NT2/D1 (cell line): ENCODE results near the gene GIGYF1.
"Not testable (repeated sequence)": the region's sequence is repeated elsewhere in the genome, so short reads cannot be mapped to it uniquely, and the experiment has no call there.

Experiments used
- DNase-seq: peaks from one replicate; pipeline ENCODE4 v3.0.0-alpha.2; 2011; ENCODE audit warnings: low read depth, low spot score
- H3K27me3 ChIP-seq: 2 replicates; pipeline ENCODE4 v1.6.0; 2011; ENCODE audit warnings: mild to moderate bottlenecking; ENCODE audit not compliant: insufficient read length, insufficient read depth
- H3K36me3 ChIP-seq: 2 replicates; pipeline ENCODE4 v1.6.1; 2011; ENCODE audit warnings: mild to moderate bottlenecking, low read length, mixed read lengths; ENCODE audit not compliant: insufficient read depth, insufficient read length
- H3K4me1 ChIP-seq: 2 replicates; pipeline ENCODE4 v1.5.1; 2011; ENCODE audit not compliant: insufficient read depth, insufficient read length
- H3K4me3 ChIP-seq: 2 replicates; pipeline ENCODE4 v1.5.1; 2011; ENCODE audit warnings: low read depth; ENCODE audit not compliant: insufficient read length
- H3K9ac ChIP-seq: 2 replicates; pipeline ENCODE4 v1.6.0; 2011; ENCODE audit warnings: low read depth; ENCODE audit not compliant: insufficient read length
- H3K9me3 ChIP-seq: 2 replicates; pipeline ENCODE4 v1.5.1; 2011; ENCODE audit warnings: mild to moderate bottlenecking, low read length; ENCODE audit not compliant: insufficient read depth
- SUZ12 ChIP-seq: IDR thresholded peaks from 2 replicates; pipeline ENCODE4 v1.6.1; 2011; ENCODE audit not compliant: insufficient read length, insufficient read depth; ENCODE audit errors: extremely low read depth
- YY1 ChIP-seq: IDR thresholded peaks from 2 replicates; pipeline ENCODE4 v1.6.1; 2011; ENCODE audit not compliant: insufficient read length, insufficient read depth
- ZNF274 ChIP-seq: IDR thresholded peaks from 2 replicates; pipeline ENCODE4 v1.6.1; 2011; ENCODE audit warnings: mild to moderate bottlenecking, low read depth, low read length

GIGYF1 gene

GRCh38 chr7:100665168-100665726 lies 28.8 kb downstream of the GIGYF1 start:
- H3K9me3 ChIP-seq = no peaks in the 10 kb centered on the region
- no peak overlapping the region for H3K4me3 ChIP-seq
- no peaks in the 10 kb centered on the region for H3K4me1 ChIP-seq
- TF ChIP-seq YY1 = no peak
- no peak for TF ChIP-seq SUZ12
- TF ChIP-seq ZNF274 = no peak
- H3K36me3 ChIP-seq = no peaks in the 10 kb centered on the region
- no peak overlapping the region for H3K9ac ChIP-seq
- H3K27me3 ChIP-seq = no peaks in the 10 kb centered on the region
- DNase-seq = no peak

DNA sequence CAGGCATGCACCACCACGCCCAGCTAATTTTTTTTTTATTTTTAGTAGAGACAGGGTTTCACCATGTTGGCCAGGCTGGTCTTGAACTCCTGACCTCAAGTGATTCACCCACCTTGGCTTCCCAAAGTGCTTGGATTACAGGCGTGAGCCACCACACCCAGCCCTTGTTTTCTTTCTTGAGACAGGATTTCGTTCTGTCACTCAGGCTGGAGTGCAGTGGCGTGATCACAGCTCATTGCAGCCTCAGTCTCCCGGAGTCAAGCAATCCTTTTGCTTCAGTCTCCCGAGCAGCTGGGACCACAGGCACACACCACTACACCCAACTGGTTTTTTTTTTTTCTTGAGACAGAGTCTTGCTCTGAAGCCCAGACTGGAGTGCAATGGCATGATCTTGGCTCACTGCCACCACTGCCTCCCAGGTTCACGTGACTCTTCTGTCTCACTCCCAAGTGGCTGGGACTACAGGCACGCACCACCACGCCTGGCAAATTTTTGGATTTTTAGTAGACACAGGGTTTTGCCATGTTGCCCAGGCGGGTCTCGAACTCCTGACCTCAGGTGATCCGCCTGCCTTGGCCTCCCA lies 31.8 kb downstream of the GIGYF1 start:
- not testable (repeated sequence) for DNase-seq, H3K9me3 ChIP-seq, H3K4me1 ChIP-seq, H3K27me3 ChIP-seq, H3K36me3 ChIP-seq, H3K4me3 ChIP-seq, H3K9ac ChIP-seq

GRCh38 chr7:100655908-100656674 lies 38.0 kb downstream of the GIGYF1 start, which contains the start of gene ACTL6B:
TSS of gene ACTL6B (minus strand) at chr7:100656448. CDS start at chr7:100656354, 94 bp downstream.
- Histone ChIP-seq H3K4me1 (no peaks in the 10 kb centered on the region), H3K9ac (no peak within 1 kb of the TSS), H3K36me3 (no peaks in the 10 kb centered on the region), H3K9me3 (no peaks in the 10 kb centered on the region), H3K27me3 (peaks cover 22% of the 10 kb centered on the region), H3K4me3 (peak within 1 kb of the TSS; percentile 4)
- no peak for DNase-seq
- TF ChIP-seq ZNF274 = no peak
- no peak for TF ChIP-seq YY1
- no peak for TF ChIP-seq SUZ12

GRCh38 chr7:100654908-100655831 lies 38.9 kb downstream of the GIGYF1 start:
- Histone ChIP-seq H3K9me3 (no peaks in the 10 kb centered on the region), H3K4me1 (no peaks in the 10 kb centered on the region), H3K27me3 (peaks cover 22% of the 10 kb centered on the region), H3K9ac (no peak overlapping the region), H3K4me3 (no peak overlapping the region), H3K36me3 (no peaks in the 10 kb centered on the region)
- TF ChIP-seq YY1 (no peak), SUZ12 (no peak), ZNF274 (no peak)
- no peak for DNase-seq

GRCh38 chr7:100649826-100650565 lies 44.1 kb downstream of the GIGYF1 start:
- no peak overlapping the region for H3K9ac ChIP-seq
- peaks cover 4% of the 10 kb centered on the region for H3K4me1 ChIP-seq
- no peak for TF ChIP-seq ZNF274
- no peak for TF ChIP-seq SUZ12
- TF ChIP-seq YY1 = no peak
- H3K4me3 ChIP-seq = no peak overlapping the region
- H3K36me3 ChIP-seq = no peaks in the 10 kb centered on the region
- peaks cover 5% of the 10 kb centered on the region for H3K27me3 ChIP-seq
- DNase-seq = no peak
- no peaks in the 10 kb centered on the region for H3K9me3 ChIP-seq

GRCh38 chr7:100642534-100642907 lies 51.5 kb downstream of the GIGYF1 start:
- H3K27me3 ChIP-seq = no peaks in the 10 kb centered on the region
- no peak for DNase-seq
- no peaks in the 10 kb centered on the region for H3K9me3 ChIP-seq
- no peak overlapping the region for H3K4me3 ChIP-seq
- H3K9ac ChIP-seq = no peak overlapping the region
- no peaks in the 10 kb centered on the region for H3K36me3 ChIP-seq
- TF ChIP-seq YY1 = no peak
- no peak for TF ChIP-seq ZNF274
- no peak for TF ChIP-seq SUZ12
- peaks cover 8% of the 10 kb centered on the region for H3K4me1 ChIP-seq
